NCI-H1417 (cell line): Measurements from ENCODE around the gene EMILIN2.
"Not testable (repeated sequence)": the region's sequence is repeated elsewhere in the genome, so short reads cannot be mapped to it uniquely, and the experiment has no call there.

Experiments used
- DNase-seq, 3 experiments: peaks; one replicate each; lab custom pipeline; 2025; lab: John Stamatoyannopoulos, UW

EMILIN2 gene

GRCh38 chr18:2845172-2845571, 1.6 kb upstream of the EMILIN2 start:
- no peak for DNase-seq

DNA sequence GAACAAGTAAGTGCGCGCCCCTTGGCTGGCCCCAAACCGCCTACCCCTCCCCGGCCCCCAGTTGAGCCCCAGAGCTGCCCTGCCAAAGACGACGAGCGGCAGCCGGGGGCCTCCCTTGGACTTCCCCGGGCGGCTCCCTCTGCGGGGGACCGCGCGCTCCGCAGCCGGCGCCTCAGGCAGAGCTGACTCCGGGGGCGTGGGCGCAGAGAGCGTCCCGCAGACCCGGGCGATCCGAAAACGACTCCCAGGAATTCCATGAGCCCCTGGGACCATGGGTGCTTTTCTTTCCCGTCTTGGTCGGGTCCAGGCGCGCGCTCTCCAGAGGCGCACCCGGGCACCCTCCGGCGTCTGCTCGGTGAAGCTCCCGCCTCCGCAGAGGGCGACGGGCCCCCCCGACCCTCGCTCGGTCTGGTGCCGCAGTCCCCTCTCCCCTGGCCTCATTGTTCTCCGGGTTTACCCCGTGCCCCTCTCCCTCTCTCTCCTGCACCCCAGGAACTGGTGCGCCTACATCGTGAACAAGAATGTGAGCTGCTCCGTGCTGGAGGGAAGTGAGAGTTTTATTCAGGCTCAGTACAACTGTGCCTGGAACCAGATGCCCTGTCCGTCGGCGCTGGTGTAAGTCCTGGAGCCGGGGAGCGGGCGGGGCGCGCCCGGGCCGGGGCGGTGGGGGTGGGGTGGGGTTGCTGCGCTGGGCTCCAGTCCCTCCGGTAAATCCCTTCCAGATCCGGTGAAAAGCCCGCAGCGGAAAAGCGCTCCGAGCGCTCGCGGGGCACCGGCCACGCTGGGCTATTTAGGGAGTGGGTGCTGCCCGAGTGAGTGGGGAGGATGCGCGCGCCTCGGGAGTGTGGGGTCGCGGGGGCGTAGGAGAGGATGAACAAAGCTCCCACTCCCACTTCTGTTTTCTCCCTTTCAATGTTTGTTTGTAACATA, 776 bp downstream of the EMILIN2 start:
- no peak for DNase-seq

DNA sequence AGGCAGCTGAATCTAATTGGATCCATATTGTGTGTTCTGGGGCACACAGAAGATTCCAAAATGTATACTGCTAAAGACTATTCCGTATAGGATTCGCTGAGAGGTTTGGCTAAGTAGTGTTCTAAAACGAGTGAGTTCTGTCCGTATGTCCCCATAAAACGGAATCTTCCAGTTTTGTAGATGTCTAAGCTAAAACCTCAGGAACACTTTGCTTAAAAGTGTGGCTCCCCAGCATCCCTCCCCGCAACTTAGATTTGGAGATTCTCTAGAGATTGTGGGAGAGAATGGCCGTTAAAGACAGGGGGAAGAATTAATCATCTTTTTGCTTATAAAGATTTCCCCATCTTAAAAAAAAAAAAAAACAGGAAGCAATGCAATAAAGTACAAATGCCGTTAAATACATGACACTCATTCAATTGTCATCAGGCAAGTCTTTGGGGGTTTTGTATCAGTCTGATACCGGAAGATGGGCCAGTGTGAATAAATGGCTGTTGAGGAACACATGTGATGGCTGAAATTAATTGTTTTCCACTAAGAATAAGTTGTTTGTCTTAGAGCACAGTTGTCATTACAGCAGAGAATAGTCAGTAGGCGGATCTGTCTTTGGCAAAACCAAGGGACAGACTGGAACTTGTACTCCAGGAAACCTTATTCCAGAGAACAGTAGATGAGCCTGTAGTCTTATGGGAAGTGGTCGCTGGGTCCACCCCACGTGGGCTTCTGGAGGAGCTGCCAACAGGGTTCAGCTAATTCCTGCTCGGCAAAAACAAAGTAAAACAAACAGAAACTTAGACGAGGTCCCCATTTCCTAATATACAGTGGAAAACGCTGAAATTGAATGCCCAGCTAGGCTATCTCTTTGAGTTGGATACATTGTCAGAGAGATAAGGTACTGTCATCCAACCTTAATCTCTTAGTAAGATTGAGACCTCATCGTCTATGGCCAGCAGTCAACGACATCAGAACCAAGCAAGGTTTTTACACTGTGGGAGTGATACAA, 1.7 kb downstream of the EMILIN2 start:
- DNase-seq, result no peak

- no peak for DNase-seq
Observed at GRCh38 chr18:2850816-2851215, 4.0 kb downstream of the EMILIN2 start.

DNA sequence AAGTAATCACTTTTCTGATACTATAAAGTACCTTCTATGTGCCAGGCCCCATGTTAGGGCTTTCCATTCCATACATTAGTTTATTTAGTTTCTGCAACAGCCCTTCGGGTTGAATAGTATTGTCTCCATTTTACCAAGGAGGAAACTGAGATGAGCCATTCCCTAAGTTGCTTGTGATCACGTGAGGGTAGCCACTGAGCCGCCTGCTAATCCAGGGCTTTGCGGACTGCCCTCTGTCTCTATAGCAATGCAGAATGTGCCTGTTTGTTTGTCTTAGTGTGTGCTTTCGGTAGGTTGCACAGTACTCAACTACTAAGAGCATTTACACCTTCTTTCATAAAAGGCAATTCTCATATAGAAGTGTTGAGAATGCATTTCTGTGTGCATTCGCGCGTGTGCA, 5.0 kb downstream of the EMILIN2 start:
- no peak for DNase-seq

- DNase-seq, result not testable (repeated sequence)
Observed at GRCh38 chr18:2852460-2852859, 5.7 kb downstream of the EMILIN2 start.

DNA sequence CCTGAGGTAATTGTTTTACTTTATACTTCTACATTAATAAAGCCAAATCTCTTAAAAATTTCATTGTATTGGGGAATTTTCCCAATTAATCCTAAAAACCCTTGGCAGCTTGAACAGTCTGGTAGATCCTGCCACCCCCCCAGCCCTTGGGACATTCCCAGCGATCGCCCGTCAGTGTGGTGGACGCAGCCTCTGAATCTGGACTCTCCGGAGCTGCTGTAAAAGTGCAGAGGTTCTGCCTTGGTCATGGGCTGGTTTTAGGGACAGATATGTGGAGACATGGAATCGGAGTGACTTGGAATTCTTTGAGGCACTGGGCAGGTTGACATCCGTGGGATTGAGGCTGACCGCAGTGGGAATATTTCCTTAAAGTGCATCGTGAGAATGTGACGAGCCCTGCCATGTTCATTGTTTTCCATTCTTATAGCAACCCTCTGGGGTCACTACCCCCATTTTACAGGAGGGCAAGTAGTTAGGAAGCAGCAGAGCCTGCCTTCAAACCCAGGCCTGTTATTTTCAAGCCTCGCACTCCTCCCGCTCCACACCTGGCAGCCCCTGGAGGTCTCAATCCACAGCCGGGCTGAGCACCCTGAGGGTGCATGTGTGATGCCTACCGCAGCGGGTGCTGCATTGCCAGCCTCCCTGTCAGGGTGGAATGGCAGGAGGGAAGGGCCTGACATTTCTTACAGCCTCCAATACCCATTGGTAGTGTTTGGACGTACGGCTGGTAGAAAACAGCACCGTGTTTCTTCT, 6.5 kb downstream of the EMILIN2 start:
- DNase-seq, result no peak

- DNase-seq, result no peak
Observed at GRCh38 chr18:2853926-2854664, 7.3 kb downstream of the EMILIN2 start.

DNA sequence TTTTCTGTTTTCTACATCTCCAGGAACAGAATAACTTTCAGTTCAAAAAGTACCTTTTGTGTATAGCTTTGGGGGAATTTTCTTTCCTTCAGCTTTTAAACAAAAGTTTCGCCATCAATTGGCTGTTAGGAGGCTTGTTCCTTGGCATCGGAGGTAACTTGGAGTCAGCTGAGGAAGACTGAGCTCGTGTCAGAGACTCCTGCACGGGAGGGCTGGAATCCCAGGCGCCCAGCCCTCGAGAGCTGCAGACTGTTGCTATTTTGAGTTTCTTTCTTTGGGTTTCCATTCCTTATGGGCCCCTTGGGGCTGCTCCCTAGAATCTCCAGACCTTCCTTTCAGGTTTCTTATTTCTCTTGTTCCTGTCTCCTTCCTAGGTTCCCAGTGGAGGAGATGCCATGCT, 8.1 kb downstream of the EMILIN2 start:
- DNase-seq, result no peak

GRCh38 chr18:2855560-2856350, 8.9 kb downstream of the EMILIN2 start:
- DNase-seq, result no peak

GRCh38 chr18:2856547-2857170, 9.9 kb downstream of the EMILIN2 start:
- no peak for DNase-seq

DNA sequence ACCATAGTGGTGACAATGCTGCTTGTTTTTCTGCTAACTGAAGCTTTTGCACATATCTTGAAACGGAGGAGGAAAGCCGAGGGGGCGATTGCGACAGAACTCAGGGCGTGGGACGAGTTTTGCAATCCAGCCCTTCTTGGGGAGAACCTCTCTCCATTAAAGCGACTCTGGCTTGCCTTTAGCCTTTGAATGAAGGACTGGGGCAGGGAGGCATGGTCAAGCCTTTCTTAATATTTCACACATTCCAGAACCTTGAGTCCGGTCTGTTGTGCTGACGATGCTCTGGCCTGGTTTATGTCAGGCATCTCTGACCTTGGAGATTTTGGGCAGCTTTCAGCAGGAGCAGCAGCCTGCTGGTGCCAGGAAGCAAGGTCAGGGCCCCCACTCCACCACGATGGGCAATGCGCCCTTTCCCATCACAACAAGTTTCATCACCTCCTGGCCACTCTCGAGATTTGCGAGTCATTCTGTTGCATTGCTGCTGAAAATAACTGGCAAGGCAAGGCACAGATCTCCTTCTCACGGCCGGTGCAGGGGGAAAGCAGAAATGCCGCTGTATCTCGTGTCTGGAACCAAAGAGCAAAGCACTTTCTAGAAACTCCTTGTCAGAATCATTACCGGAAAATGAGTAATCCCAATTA, 10.8 kb downstream of the EMILIN2 start:
- no peak for DNase-seq

GRCh38 chr18:2860397-2860796, 13.6 kb downstream of the EMILIN2 start:
- not testable (repeated sequence) for DNase-seq

GRCh38 chr18:2863997-2864396, 17.2 kb downstream of the EMILIN2 start:
- not testable (repeated sequence) for DNase-seq

DNA sequence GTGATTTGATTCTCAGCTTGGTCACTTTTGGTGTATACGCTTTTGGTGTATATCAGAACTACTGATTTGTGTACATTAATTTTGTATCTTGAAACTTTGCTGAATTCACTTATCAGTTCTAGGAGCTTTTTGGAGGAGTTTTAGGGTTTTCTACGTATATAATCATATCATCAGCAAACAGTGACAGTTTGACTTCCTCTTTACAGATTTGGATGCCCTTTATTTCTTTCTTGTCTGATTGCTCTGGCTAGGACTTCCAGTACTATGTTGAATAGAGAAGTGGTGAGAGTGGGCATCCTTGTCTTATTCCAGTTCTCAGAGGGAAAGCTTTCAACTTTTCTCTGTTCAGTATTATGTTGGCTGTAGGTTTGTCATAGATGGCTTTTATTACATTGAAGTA, 19.7 kb downstream of the EMILIN2 start:
- not testable (repeated sequence) for DNase-seq

DNA sequence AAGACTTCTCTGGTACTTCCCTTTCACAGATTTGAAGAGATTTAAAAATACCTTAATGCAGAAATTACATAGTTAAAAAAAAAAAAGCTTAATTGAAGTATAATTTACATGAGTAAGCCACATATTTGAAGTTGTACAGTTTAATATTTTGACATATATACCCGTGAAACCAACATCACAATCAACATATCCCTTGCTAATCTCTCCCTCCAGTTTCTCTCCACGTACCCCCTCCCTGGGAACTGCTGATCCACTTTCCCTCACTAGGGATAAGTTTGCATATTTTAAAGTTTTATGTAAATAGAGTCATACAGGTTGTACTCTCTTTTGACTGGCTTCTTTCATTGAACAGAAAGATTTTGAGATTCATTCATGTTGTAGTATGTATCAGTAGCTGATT, 22.4 kb downstream of the EMILIN2 start:
- no peak for DNase-seq

DNA sequence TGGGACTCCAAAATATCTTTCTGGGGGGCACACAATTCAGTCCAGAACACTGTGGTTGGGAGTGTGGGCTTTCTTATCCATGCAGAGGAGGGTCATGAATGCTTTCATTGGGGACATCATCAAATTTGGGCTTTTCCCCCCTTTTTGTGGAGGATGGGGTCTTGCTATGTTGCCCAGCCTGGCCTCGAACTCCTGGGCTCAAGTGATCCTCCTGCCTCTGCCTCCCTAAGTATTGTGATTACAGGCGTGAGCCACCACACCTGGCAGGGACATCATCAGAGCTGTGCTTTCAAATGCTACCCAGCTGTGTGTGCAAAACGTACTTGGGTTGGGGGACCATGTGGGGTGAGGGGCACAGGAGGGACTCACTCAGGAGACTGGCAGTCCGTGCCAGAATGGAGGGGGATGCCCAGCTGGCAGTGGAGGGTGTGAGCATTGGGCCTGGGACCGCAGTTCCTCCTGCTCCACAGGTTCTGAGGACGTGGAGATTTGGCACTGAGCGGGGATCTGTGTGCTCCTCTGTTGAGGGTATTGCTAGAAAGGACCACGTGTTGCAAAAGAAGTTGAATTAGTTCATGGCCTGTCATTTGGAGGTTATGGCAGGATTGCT, 24.4 kb downstream of the EMILIN2 start:
- no peak for DNase-seq

DNA sequence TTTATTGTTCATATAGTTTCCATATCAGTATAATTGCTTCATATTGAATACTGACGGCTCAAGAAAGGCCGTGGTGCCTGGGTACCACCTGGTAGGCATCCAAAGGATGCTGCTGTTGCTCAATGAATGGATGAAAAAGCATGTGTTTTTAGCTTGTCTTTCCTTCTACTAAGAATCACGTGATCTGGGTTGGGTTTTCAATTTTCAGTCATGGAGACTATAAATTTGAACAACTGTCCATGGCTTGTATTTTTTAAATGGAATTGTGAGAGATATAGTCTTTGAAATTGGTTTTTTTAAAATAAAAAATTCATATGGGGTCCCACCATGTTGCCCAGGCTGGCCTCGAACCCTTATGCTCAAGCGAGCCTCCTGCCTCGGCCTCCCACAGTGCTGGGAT, 25.3 kb downstream of the EMILIN2 start:
- DNase-seq, result no peak

DNA sequence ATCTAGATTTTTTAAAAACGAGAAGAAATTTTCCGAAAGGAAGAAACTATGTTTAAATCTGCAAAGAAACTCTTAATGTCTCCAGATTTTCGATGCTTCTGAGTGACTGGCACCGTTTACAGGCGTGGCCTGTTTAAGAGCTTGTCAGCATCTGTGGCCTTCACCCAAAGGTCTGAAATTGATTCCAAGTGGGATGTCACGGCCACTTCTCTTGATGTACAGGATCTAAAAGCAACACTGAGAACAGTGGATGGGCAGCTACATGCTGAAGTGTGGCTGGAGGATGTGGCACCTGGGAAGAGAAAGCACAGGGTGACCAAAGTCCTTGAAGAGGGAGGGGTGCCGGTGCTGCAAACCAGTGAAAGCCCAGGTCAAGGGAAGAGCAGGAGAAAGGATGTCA, 28.0 kb downstream of the EMILIN2 start:
- DNase-seq, result peak in 1 of 3 experiments; percentile 23
